Endometrial microvascular endothelial cells (primary cell): ENCODE measurements around the gene RPL10. TPM values are rescaled to one million over a fixed set of nuclear protein-coding genes. Genes with fewer than 3 reads are reported as not detected.

Experiments used
- in situ Hi-C: cut with HindIII; loops from 2 replicates; pipeline ENCODE4 v1.10.0; 2017; ENCODE audit warnings: low sequenced_read_pairs, low pct_unique_long_range_greater_than_20kb; ENCODE audit errors: inconsistent ontology term
- total RNA-seq: library from RNA; depleted of rRNA; stranded (reverse); fragments of >200 nt; gene quantifications from one replicate; pipeline ENCODE4 v1.2.3, GENCODE V29; 2015; ENCODE audit errors: inconsistent ontology term

The RPL10 gene
- total RNA-seq, 1 donor from 2014 or later = 7,561 TPM

DNA sequence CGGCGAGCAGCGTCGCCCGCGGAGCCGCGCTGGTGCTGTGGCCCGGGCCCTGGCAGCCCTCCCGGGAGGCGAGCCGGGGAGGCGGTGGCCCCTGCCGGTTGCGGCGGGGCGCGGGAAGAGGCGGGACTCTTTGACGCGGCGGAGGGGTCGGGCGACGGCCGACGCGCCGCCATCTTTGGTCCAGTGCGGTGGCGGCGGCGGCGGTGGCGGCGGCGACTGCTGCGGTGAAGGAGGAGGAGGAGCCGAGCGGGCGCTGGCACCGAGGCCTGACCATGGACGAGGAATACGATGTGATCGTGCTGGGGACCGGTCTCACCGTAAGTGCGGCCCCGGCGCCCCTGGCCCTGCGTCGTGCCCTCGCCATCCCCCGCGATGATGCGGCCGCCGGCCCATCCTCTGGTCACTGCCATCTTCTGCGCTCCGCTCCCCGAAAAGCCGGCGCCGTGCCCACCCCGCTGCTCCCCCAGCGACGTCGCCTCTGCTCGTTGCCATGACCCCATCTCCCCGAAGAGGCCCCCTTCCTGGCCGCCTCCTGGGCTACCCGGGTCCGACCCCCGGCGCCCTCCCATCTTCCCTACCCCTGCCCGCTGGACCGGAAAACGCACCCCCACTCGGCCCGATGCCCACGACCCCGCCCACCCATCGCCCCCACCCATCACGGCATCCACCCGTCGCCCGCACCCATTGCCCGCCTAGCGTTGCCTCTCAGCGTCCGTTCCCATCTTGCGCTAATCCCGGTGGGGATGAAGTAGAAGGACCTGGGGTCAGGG is 39.0 kb downstream of the RPL10 start, which contains the start of gene GDI1:
Gene GDI1 (plus strand): TSS at position 172 of the 770 bp plus-strand sequence. CDS start 101 bp downstream, at position 273.
- in situ Hi-C loops = no loop called here

DNA sequence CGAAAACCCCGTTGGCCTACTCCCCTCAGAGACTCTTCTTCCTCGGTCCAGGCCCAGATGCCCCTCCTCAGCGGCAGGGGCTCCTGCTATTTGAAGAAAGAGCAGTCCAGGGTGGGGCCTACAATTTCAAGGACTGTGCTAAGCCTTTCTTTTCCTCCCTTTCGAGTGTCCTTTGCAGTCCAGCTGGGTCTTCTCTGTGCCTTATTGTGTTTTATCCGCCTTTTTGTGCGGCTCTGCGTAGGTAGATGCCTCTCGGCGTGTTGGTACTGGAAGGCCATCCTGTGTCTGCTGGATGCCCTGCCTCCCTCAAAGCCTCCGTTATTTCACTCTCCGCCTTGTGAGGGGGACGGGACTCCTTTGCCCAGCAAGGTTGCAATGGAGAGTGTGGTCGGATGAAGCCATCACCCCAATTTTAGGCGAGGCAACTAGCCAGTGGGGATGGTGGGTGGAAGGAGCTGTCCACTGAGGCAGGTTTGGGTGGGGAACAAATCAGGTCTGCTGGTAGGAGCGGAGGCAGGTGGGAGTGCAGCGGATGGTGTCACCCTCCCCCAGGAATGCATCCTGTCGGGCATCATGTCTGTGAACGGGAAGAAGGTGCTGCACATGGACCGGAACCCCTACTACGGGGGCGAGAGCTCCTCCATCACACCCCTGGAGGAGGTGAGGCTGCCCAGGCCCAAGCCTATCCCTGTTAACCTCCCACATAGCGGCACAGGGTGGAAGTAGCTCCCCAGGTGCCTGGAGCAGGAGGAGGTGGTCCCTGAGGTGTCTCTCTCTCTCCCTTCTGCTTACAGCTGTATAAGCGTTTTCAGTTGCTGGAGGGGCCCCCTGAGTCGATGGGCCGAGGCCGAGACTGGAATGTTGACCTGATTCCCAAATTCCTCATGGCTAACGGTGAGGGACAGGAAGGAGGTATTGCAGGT is 40.1 kb downstream of the RPL10 start:
- in situ Hi-C loops = no loop called here

DNA sequence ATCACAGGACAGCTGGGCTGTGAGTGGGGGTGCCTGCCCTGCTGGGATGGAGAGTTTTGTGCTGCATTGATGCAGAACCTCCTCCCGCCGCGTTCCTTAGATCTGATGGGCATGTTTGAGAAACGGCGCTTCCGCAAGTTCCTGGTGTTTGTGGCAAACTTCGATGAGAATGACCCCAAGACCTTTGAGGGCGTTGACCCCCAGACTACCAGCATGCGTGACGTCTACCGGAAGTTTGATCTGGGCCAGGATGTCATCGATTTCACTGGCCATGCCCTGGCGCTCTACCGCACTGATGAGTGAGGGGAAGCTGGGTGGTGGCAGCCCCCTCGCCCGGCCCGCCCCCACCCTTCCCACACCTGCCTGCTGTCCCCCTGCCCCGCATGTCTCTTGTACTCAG is 41.7 kb downstream of the RPL10 start:
- in situ Hi-C loops = no loop called here

DNA sequence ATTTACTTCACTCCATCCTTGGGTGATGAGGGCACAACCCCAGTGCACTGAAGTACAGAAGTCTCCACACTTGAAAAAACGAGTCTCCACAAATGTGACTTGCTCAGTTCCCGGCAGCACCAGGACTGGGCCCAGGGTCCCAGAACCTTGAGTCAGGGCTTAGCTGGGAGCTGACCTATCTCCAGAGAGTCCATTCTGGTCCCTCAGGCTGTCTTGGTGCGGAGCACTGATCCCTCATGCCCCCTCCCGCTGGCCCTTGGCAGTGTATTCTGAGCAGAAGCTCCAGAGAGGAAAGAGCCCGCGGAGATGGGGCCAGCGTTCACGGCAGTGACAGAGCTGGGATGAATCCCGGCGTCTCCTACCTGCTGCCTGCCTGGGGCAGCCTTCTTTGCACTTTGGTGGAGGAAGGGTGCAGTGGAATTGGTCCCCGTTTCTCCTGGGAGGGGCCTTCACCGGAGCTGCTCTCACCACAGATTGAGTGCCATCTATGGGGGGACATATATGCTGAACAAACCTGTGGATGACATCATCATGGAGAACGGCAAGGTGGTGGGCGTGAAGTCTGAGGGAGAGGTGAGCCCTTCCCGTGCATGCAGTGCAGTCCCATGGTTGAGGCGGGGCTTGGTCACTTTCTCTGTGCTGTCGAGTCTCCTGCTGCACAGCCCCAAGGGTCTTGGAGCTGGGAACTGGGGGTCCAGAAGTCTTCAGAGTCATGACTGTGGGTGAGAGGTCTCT is 42.6 kb downstream of the RPL10 start:
- in situ Hi-C loops = no loop called here

DNA sequence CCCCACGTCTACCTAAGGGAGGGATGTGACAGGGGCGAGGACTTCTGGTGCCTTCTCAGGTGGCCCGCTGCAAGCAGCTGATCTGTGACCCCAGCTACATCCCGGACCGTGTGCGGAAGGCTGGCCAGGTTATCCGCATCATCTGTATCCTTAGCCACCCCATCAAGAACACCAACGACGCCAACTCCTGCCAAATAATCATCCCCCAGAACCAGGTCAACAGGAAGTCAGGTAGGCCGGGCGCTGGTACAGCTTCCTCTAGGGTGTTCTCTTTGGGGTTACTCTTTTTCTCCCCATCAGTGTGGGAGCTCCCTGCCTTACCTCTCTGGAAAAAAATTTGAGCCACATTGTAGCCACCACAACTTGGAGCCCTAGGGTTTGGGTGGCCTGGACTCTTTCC is 43.4 kb downstream of the RPL10 start:
- in situ Hi-C loops = no loop called here

DNA sequence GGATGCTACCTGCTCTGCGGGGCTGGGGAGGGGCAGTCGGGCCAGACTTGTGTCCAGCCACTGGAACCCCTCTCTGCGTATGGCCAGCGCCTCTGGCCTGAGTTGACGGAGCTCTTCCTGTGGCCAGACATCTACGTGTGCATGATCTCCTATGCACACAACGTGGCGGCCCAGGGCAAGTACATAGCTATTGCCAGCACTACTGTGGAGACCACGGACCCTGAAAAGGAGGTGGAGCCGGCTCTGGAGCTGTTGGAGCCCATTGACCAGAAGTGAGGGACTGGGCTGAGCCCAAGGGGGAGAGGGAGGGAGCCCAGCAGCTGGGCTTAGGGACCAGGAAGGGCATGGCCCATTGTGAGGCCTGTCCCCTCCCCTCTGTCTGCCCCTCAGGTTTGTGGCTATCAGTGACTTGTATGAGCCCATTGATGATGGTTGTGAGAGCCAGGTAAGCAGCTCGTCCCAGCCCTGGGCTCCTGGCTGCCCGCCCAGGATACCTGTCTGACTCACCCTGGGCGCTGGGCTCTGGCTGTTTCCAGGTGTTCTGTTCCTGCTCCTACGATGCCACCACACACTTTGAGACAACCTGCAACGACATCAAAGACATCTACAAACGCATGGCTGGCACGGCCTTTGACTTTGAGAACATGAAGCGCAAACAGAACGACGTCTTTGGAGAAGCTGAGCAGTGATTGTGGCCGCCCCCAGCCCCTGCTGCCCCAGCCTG is 44.0 kb downstream of the RPL10 start:
- in situ Hi-C loops = no loop called here

DNA sequence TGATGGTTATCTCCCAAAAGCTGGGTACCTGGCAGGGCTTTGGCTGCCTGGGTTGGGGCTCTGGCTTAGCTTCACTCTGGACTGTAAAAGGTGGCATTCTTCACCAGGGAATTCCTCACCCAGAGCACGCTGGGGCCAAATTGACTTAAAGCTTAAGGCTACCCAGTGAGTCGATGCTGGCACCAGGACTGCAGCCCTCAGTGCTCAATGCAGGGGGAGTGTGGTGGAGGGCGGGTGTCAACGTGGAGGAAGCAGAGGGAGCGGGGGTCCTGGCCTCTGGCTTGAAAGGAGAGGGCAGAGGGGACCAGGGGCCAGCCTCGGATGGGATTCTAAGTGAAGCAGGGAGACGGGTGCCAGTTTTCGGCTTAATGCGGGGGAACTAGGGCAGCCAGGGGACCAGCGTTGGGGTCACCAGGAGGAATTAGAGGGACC is 45.3 kb downstream of the RPL10 start:
- in situ Hi-C loops = no loop called here

DNA sequence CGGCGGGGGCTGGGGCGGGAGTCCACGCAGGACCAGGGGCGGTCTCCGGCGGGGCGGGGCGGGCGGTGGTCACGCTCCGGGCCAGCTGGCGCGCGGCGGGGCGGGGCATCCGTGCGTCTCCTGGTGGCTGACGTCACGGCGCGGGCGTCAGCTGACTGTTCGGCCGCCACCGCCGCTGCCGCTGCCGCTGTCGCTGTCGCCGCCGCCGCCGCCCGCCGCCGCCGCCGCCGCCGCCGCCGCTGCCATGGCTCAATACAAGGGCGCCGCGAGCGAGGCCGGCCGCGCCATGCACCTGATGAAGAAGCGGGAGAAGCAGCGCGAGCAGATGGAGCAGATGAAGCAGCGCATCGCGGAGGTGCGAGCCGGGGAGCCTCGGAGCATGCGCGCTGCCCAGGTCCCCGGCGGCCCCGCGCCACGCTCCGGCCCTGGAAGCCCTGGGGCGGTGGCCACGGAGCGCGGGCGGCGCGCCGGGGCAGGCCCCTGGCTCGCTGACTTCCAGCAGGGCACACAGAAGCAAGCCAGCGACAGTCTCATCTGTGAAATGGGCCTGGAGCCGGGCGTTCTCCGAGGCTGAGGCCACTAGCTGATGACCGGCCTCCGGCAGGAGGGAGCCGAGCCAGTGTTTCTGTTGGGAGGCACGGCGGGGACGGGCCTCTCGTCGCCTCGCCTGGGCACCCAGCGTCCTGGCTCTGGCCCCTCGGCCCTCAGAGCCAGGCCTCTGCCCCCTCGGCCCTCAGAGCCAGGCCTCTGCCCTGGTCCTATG is 46.0 kb downstream of the RPL10 start, which contains the start of gene FAM50A:
Gene FAM50A (plus strand): TSS at position 150 of the 763 bp plus-strand sequence. CDS start 95 bp downstream, at position 245.
- in situ Hi-C loops = no loop called here

DNA sequence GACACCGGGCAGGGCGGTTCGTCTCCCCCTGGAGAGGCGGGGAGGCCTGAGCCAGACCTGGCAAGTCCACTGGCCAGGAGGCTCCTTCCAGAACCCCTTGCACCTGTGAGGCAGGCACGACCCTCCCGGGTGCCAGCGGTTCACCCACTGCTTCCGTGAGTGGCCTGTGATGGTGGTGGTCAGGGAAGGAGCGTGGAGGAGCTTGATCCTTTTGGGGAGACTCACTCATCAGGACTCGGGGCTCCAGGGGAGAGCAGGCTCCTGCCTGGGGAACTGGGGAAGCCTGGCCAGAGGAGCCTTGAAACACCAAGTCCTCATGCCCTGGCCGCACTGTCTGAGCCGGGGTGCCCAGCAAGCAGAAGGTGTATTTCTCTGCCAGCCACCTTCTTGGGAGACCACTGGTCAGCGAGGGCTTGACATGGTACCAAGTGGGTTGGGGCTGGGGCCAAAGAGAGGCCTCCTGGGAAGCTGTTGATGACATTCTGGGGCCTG is 46.6 kb downstream of the RPL10 start:
- in situ Hi-C loops = no loop called here

DNA sequence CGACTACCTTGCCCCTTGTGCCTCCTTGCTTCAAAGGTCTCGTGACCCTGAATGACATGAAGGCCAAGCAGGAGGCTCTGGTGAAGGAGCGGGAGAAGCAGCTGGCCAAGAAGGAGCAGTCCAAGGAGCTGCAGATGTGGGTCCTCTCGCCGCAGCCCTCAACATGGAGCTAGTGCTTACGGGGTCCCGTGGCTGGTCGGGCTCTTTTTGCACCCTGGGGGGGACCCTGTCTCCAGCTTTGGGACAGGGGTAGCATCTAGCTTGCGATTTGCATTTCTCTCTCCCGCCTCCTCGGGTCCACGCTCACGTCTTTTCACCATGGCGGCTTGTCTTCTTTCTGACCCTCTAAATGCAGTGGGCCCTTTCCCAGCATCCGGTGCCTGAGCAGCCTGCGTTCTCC is 47.6 kb downstream of the RPL10 start:
- in situ Hi-C loops = no loop called here

DNA sequence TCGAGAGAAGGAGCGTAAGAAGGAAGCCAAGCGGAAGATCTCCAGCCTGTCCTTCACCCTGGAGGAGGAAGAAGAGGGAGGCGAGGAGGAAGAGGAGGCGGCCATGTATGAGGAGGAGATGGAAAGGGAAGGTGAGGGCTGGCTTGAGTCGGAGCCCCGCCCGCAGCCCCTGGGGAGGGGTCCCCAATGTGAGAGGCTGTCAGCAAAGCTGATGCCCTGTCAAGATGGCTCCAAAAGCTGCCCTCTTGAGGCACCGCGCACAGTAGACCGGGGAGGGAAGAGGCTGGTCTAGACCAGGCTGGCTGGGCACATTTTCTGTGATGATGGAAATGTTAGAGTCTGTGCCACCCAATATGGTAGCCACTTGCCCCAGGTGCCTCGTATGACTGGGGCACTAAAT is 48.3 kb downstream of the RPL10 start:
- in situ Hi-C loops = no loop called here

DNA sequence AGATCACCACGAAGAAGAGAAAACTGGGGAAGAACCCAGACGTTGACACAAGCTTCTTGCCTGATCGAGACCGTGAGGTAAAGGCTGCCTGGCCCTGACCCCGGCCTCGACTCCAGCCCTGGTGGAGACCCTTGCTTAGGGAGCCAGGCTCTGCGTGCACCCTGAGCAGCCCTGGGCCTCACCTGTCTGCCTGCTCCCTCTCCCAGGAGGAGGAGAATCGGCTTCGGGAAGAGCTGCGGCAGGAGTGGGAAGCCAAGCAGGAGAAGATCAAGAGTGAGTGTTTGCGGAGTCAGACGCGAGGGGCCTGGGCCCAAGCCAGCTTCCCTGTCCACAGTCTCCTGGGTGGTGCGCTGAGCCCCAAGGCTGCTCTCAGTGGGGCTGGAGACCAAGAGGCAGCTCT is 50.3 kb downstream of the RPL10 start:
- in situ Hi-C loops = no loop called here

DNA sequence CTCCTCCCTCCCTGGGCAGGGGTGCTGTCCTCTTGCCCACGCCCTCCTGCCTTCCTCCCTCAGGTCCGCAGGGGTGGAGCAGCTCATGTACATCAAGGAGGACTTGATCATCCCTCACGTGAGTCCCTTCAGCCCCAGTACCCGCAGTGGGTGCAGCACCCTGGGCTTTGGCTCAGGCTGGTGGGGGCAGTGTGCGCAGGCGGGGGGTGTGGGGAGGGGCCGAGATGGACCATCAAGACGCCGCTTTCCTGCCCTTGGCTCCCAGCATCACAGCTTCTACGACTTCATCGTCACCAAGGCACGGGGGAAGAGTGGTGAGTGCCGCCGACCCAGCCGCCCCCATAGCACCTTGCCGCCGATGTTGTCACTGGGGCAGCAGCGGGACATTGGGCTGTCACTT is 51.4 kb downstream of the RPL10 start:
- in situ Hi-C loops = no loop called here

DNA sequence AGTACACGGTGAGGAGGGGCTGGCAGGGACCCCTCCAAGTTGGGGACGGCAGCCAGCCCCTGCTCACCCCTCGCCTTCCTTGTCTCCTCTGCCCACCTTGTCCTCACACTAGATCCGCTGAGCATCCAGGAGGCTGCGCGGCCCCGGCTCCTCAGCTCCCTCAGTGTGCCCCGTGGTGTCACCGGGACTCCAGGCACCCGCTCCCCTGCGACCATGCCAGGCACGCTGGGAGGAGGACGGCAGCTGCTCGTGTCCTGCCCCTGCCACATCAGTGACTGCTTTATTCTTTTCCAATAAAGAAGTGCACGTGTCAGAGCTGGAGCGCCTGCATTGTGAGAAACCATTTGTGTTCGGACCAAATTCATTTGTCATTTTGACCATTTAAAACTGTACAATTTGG is 52.1 kb downstream of the RPL10 start:
- in situ Hi-C loops = no loop called here
